GM12874 (cell line): ENCODE results near the gene GRPEL2.

ENCODE experiments used
- TF ChIP-seq, protein P1 (sequence below): IDR thresholded peaks from 2 replicates; pipeline ENCODE4 v1.5.1; 2011; ENCODE audit warnings: low read depth, mild to moderate bottlenecking, control low read depth, low read length, moderate library complexity; ENCODE audit not compliant: insufficient read depth

Gene GRPEL2

DNA sequence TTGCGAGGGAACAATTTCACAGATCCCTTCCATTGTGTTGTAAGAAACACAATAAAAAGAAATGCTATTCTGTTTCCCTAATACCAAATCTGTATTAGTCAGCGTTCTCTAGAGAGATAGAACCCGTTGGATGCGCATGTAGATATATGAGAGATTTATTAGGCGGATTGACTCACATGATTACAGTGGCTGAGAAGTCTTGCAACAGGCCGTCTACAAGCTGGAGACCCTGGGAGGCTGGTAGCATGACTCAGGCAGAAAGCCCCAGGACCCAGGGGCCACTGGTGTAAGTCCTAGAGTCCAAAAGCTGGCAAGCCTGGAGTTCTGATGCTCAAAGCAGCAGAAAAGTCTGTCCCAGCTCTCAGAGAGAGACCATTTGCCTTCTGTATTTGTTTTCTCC is 52.2 kb downstream of the GRPEL2 start:
- TF ChIP-seq, protein P1, sequence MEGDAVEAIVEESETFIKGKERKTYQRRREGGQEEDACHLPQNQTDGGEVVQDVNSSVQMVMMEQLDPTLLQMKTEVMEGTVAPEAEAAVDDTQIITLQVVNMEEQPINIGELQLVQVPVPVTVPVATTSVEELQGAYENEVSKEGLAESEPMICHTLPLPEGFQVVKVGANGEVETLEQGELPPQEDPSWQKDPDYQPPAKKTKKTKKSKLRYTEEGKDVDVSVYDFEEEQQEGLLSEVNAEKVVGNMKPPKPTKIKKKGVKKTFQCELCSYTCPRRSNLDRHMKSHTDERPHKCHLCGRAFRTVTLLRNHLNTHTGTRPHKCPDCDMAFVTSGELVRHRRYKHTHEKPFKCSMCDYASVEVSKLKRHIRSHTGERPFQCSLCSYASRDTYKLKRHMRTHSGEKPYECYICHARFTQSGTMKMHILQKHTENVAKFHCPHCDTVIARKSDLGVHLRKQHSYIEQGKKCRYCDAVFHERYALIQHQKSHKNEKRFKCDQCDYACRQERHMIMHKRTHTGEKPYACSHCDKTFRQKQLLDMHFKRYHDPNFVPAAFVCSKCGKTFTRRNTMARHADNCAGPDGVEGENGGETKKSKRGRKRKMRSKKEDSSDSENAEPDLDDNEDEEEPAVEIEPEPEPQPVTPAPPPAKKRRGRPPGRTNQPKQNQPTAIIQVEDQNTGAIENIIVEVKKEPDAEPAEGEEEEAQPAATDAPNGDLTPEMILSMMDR, result no peak

DNA sequence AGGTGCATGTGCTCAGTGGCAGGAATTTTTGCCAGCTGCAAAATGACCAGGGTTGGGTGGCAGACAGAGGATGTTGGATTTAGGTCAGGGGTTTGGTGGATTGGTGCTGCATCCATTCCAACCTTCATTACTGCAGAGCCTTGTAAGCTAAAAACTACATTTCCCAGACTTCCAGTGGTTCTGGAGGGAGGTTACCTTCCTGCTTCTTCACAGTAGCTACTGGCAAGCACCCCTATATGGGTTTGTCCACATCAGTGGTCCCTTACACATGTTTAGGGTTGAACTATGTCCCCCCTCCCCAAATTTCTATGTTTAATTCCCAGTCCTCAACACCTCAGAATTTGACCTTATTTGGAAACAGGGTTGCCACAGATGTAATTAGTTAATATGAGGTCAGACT is 54.5 kb downstream of the GRPEL2 start:
- TF ChIP-seq, protein P1, result no peak

DNA sequence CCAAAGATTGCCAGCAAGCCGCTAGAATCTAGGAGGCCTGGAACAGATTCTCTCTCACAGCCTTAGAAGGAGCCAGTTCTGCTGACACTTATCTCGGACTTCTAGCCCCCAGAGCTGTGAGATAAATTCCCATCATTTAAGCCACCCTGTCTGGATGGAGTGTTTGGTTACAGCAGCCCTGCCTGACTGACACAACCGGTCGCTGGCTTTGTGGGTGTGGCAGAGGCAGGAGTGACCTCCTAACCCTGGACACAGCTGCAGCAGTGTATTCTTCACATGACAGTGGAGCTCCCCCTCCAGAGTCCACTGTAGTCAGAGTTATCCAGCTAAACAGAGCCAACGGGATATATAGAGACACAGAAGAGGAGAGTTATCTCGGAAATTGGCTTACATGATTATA is 55.0 kb downstream of the GRPEL2 start:
- TF ChIP-seq, protein P1, result no peak

DNA sequence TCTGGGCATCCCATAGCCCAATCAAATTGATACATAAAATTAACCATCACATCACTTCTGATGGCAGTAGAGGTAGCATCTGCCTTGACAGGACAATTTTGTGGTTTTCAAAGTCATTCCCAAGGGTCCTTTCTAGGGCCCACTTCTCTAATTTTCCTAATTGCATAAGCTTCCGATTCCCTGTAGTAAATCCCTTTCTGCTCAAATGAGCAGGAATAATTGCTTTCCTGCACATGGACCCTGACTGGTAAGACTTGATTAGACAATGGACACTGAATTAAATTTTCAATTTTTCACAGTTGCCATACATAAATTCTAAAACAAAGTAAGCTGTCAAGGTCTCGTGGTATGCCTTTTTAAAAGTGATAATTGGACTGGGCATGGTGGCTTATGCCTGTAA is 55.8 kb downstream of the GRPEL2 start:
- TF ChIP-seq, protein P1, result no peak

DNA sequence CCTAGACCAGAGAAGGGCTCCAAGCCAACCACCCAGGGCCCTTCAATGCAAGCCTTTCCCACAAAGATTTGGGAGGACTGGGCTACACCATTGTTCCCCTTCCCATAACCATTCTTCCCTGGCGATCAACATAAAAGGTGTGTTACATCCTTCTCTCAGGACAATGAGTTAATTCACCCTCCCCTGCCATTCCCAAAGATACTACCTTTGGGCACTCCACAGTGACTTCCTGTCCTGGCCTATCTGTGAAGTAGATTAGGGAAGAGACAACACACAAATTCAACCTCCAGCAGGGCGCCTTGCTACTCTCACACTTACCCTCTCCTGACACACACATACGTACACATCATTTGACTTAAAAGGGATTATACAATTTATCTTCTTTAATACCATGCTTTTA is 57.0 kb downstream of the GRPEL2 start:
- TF ChIP-seq, protein P1, result no peak
